ENCODE data around the gene SRSF4. TPM values are rescaled to one million over a fixed set of nuclear protein-coding genes. Genes with fewer than 3 reads are reported as not detected.

SRSF4 gene
- total and polyA plus RNA-seq, 2 donors (not counting 3 experiments of a cell fraction or from before 2014, with no cell fraction given) = 45.6 to 108 TPM

DNA sequence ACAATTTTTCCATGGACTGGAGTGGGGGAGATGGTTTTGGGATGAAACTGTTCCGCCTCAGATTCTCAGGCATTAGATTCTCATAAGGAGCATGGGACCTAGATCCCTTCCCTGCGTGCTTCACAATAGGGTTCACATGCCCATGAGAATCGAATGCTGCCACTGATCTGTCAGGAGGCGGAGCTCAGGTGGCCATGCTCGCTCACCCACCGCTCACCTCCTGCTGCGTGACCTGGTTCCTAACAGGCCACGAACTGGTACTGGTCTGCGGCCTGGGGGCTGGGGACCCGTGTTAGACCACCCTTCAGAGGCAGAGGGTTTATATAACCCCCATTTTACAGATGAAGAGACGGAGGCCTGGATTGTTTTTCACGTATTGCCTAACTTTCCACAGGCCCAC, 16.3 kb upstream of the SRSF4 start:
- TF ChIP-seq MYC (IDR thresholded peaks at IDR 0.05; ENCODE audit: low read depth, low read length) = no peak
- TF ChIP-seq GATA2 (IDR thresholded peaks at IDR 0.05; ENCODE audit: insufficient read depth, insufficient read length, low read depth, low read length) = no peak
- no peak for TF ChIP-seq POLR2AphosphoS5 (IDR thresholded peaks at IDR 0.05; ENCODE audit: insufficient read depth, low read depth, low read length)
- no peak for TF ChIP-seq CTCF (IDR thresholded peaks at IDR 0.05; ENCODE audit: extremely low read depth in 1 of 2, insufficient read depth in 1 of 2, low read depth in 1 of 2, low read length in 2 of 2)
- TF ChIP-seq JUN (IDR thresholded peaks at IDR 0.05; ENCODE audit: borderline replicate concordance, insufficient read depth, insufficient read length, low read depth) = no peak
- no peak for TF ChIP-seq POLR2A (IDR thresholded peaks at IDR 0.05; ENCODE audit: low read depth, low read length)
- TF ChIP-seq FOS (IDR thresholded peaks at IDR 0.05; ENCODE audit: borderline replicate concordance, insufficient read depth, low read length) = no peak
- TF ChIP-seq EZH2 (IDR thresholded peaks at IDR 0.05; ENCODE audit: borderline replicate concordance, low read depth, low read length, severe bottlenecking) = no peak
- TF ChIP-seq, protein P1, sequence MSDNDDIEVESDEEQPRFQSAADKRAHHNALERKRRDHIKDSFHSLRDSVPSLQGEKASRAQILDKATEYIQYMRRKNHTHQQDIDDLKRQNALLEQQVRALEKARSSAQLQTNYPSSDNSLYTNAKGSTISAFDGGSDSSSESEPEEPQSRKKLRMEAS (IDR thresholded peaks at IDR 0.05; ENCODE audit: insufficient read depth, insufficient read length) = no peak
- intact Hi-C loops (cut with micrococcal nuclease) (loop anchor here (1.0 kb wide), 1 partner anchor 316 kb away; no protein-coding TSS in a partner anchor), dilution Hi-C loops (cut with MboI; ENCODE audit: extremely low pct_ligation_motif_present, low sequenced_read_pairs) (no loop called here)
- H3K27ac ChIP-seq (ENCODE audit: insufficient read depth, low read depth, low read length) = no peak overlapping the region
- H3K9me3 ChIP-seq (replicated peaks; ENCODE audit: control insufficient read depth, insufficient read depth, low read length) = no peaks in the 10 kb centered on the region
- no peak overlapping the region for H3K4me3 ChIP-seq (replicated peaks in 1 of 3; ENCODE audit: insufficient read depth in 1 of 3, low read depth in 1 of 3, low read length in 3 of 3)
- no peaks in the 10 kb centered on the region for H3K9me1 ChIP-seq (replicated peaks; ENCODE audit: control insufficient read depth, extremely low read depth, insufficient read depth, low read length)
- no peak overlapping the region for H2AFZ ChIP-seq (ENCODE audit: low read depth, low read length)
- H3K9ac ChIP-seq (replicated peaks; ENCODE audit: extremely low read depth, insufficient read depth, low read length) = no peak overlapping the region
- ChIA-PET CTCF (interaction anchor here (0.8 to 2.6 kb wide), 10 partner anchors 11 to 321 kb away, joined by 3 to 48 read pairs (median 4); partner anchors contain the start of gene SRSF4), POLR2A (interaction anchor here (1.3 to 2.4 kb wide), 2 partner anchors 16 to 58 kb away, joined by 5 to 7 read pairs; partner anchors contain the start of gene SRSF4)
- no peak overlapping the region for H3K4me2 ChIP-seq (ENCODE audit: insufficient read depth, low read length)
- FAIRE-seq (no peak), DNase-seq (ENCODE audit: low read depth, low spot score) (no peak)
- no TSS peak for BruUV-seq (replicated peaks)
- H3K79me2 ChIP-seq (ENCODE audit: control insufficient read depth, insufficient read depth, low read length) = no peaks in the 10 kb centered on the region
- no peaks in the 10 kb centered on the region for H3K27me3 ChIP-seq (ENCODE audit: control insufficient read depth in 2 of 2, insufficient read depth in 2 of 2, low read length in 2 of 2)
- peaks cover 6% of the 10 kb centered on the region in 2 experiments for H3K36me3 ChIP-seq (ENCODE audit: control insufficient read depth in 2 of 2, extremely low read depth in 1 of 2, insufficient read depth in 2 of 2, low read length in 2 of 2)
- H3K4me1 ChIP-seq (ENCODE audit: control insufficient read depth, extremely low read depth, insufficient read depth, low read length) = peaks cover 10% of the 10 kb centered on the region
- H4K20me1 ChIP-seq (replicated peaks; ENCODE audit: control insufficient read depth, extremely low read depth, insufficient read depth, low read length) = no peaks in the 10 kb centered on the region
